Omental fat pad (tissue), 4 donors: ENCODE measurements around the gene AK2. TPM values are rescaled to one million over a fixed set of nuclear protein-coding genes. Genes with fewer than 3 reads are reported as not detected.

Source experiments
- ATAC-seq: fragments of 150-250 bp; one replicate; pipeline ENCODE4 v1.9.1; 2016; ENCODE audit warnings: mild to moderate bottlenecking, moderate library complexity; ENCODE audit not compliant: low FRiP score
- DNase-seq: peaks from one replicate; pipeline ENCODE4 v3.0.0-alpha.2; 2019; ENCODE audit warnings: low spot score
- total RNA-seq, 4 donors: library from RNA; depleted of rRNA; stranded (reverse); fragments of >200 nt; gene quantifications; one replicate each; pipeline ENCODE4 v1.1.0, GENCODE V29; 2016
- TF ChIP-seq, protein P1 (sequence below), 3 donors: fragments of 450-650 bp; IDR thresholded peaks; one replicate each; pipeline ENCODE4 v1.5.1; 2016 to 2017; ENCODE audit warnings: antibody characterized with exemption in 3 of 3, mild to moderate bottlenecking in 3 of 3, moderate library complexity in 2 of 3

AK2 gene
- total RNA-seq, 4 donors from 2014 or later, result 146 to 297 (median 161) TPM

DNA sequence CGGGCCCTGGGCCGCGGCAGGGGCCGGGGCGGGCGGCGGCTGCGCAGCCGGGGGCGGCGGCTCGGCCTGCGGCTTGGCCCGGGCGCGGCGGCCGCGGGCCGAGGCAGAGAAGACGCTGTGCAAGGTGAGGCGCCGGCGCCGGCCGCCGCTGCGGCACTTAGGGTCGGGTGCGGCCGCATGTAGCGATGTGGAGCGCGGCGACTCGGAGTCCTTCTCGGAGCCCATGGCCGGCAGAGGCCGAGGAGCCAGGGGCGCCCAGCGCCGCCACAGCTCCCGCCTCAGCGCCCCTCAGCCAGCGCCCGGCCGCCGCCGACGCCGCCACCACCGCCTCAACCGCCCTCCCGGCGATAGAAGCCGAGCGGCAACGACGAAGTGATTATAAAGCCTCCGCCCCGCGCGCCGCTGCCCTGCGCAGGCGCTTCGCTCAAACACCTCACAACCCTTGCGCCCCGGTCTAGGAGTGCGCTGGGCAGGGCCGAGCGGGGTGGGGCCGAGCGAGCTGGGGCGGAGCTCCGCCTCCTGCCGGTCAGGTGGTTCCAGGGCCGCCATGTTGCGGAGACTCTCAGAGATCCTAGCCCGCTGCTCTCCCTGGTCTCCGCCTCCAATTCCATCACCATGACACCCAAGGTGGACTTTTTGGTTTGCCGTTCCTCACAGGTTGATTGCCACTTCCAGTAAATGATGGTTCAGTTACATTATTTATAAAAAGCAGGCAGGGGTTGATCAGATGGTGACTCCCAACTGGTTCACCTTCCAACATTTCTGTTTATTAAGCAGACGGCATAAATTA is 72.0 kb downstream of the AK2 start, which contains the start of gene RNF19B:
TSS of gene RNF19B (minus strand) at position 349 of the 790 bp plus-strand sequence. CDS start at position 225, 124 bp downstream.
- DNase-seq (peak; percentile 66), ATAC-seq (peak; percentile 94)
- TF ChIP-seq, protein P1, sequence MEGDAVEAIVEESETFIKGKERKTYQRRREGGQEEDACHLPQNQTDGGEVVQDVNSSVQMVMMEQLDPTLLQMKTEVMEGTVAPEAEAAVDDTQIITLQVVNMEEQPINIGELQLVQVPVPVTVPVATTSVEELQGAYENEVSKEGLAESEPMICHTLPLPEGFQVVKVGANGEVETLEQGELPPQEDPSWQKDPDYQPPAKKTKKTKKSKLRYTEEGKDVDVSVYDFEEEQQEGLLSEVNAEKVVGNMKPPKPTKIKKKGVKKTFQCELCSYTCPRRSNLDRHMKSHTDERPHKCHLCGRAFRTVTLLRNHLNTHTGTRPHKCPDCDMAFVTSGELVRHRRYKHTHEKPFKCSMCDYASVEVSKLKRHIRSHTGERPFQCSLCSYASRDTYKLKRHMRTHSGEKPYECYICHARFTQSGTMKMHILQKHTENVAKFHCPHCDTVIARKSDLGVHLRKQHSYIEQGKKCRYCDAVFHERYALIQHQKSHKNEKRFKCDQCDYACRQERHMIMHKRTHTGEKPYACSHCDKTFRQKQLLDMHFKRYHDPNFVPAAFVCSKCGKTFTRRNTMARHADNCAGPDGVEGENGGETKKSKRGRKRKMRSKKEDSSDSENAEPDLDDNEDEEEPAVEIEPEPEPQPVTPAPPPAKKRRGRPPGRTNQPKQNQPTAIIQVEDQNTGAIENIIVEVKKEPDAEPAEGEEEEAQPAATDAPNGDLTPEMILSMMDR (IDR thresholded peaks at IDR 0.05), result no peak

DNA sequence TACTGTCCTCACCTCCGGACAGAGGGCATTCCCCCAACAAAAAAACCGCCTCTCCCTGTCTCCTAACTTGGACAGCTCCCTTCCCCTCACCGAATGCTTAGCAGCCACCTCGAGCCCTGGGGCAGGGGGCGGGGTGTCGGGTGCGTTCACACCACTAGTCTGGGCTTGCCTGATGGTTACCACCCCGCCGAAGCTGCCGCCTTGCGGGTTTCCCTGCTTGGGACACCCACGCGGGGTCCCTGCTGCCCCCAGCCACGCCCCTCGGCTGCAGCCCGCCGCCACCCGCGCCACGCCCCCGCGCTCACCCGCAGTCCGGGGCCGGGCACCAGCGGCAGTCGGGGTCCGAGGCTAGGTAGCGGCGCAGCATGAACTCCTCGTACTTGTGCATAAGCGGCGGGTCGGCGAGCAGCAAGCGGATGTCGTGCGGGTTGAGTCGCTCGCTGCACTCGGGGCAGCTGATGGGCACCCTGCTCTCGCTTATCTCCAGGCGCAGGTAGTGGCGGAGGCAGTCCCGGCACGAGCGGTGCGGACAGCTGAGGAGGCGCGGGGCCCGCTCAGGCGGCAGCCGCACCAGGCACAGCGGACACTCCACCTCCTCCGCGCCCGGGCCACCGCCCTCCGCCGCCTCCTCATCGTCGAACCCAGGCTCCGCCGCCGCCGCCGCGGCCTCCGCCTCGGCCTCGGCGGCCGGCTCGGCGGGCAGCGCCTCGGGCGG is 72.8 kb downstream of the AK2 start:
- TF ChIP-seq, protein P1 (IDR thresholded peaks at IDR 0.05), result no peak
- ATAC-seq (peak; percentile 24), DNase-seq (no peak)

DNA sequence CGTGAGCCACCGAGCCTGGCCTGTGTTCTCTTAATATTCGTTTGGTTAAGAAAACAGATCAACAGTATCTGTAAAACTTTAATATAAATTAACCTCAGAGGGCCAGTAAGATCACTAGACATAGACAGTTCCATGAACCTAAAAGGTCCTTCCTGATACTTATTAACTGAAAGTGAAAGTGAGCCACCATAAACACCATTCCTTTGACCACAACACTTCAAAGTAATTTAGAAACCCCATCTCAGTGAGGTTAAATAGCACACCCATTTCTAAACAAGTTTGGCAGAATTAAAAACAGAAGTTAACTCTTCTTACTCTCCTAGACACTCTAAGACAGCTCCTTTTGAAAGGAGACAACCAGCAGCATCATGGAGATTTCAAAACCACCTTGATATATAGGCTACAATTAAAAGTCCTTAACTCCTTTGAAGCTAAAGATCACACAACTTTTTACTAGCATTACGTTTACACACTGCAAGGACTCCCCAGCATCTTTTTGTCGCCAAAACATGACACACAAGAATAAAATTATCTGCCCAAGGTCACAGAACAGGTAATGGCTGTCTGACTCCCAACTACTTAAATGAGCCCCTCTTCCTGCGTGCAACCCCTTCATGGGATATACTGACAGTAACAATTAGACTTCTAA is 74.3 kb downstream of the AK2 start:
- ATAC-seq, result no peak
- TF ChIP-seq, protein P1 (IDR thresholded peaks at IDR 0.05), result no peak
- no peak for DNase-seq

DNA sequence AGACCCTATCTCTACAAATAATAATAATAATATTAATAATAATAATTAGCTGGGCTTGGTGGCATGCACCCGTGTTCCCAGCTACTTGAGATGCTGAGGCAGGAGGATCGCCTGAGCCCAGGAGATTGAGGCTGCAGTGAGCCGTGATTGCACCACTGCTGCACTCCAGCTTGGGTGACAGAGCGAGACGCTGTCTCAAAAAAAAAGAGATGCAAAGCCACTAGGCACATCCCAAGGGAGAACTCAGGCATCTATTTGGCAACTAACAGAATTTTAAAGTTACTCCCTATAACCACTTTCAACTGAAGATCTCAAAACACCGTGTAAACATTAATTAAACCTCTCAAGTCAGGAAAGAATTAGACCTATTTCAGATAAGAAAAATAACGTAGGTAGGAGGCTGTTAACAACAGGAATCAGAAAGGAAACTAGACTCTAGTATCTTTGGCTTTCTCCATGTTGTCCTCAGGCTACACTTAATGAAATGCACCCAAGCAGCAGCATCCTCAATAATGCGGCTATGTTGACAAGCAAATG is 75.8 kb downstream of the AK2 start:
- no peak for ATAC-seq
- TF ChIP-seq, protein P1 (IDR thresholded peaks at IDR 0.05), result no peak

DNA sequence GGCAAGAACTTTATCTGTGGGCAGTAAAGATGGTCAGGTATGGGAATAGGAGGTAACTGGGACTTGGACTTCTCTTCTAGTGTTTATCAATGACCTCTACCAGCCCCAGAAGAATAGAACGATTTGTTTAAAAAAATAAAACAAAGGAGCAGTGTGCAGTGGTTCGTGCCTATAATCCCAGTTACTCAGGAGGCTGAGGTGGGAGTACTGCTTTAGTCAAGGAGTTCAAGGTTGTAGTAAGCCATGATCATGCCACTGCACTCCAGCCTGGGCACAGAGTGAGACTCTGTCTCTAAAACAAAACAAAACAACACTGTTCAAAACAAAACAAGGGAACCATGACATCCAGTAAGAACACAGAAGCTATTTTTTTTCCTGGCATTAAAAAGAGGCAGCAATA is 76.3 kb downstream of the AK2 start:
- no peak for DNase-seq
- TF ChIP-seq, protein P1 (IDR thresholded peaks at IDR 0.05), result no peak
- no peak for ATAC-seq

More for the DNA sequence above, 75.8 kb downstream of the AK2 start:
- no peak for DNase-seq

DNA sequence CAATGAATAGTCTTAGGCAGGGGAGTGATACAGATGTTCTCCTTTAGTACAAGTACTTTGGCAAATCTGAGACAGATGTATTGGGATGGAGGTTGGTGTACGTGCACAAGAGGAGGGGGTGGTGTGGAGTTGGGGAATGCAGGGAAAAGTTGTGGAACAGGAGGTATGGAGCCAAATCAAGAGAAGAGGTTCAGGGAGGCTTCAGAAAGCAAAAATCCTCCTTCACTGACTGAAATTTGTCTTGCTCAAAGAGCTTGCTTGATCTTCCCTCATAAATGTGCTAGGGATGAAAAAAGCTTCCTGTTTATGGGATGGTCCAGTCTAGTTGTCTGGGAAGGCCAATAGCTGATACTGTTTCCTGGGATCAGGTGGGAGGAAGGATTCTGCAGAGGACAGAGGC is 77.9 kb downstream of the AK2 start:
- ATAC-seq (no peak), DNase-seq (no peak)
- TF ChIP-seq, protein P1 (IDR thresholded peaks at IDR 0.05), result no peak

Other genes with a start within 250 kb of the AK2 start
- 100 to 1,000 TPM in 1 of 4 donors, 10 to 100 TPM in 3; 59.1 to 124 (median 62.6) TPM for gene YARS1, start 219.5 kb downstream of the AK2 start, total RNA-seq
- 10 to 100 TPM; 20.4 to 47.6 (median 28.4) TPM for gene S100PBP, start 219.2 kb downstream of the AK2 start, total RNA-seq
- 1 to 10 TPM in 3 of 4 donors, under 1 TPM in 1; 0.48 to 3.0 (median 1.6) TPM for gene FNDC5, start 166.0 kb downstream of the AK2 start, total RNA-seq
- gene HPCA, start 150.4 kb downstream of the AK2 start, total RNA-seq, result 1 to 10 TPM in 1 of 4 donors, not detected in 3; 1.2 TPM
- gene TMEM54, start 135.5 kb downstream of the AK2 start, total RNA-seq, result 10 to 100 TPM; 16.2 to 70.1 (median 26.4) TPM
- gene RNF19B, start 72.1 kb downstream of the AK2 start, total RNA-seq, result 10 to 100 TPM; 15.0 to 38.8 (median 29.2) TPM
- gene AZIN2, start 44.3 kb upstream of the AK2 start, total RNA-seq, result 1 to 10 TPM; 1.8 to 5.3 (median 3.5) TPM
- 1 to 10 TPM; 2.7 to 6.3 (median 3.6) TPM for gene TRIM62, start 145.2 kb upstream of the AK2 start, total RNA-seq
- 10 to 100 TPM; 10.4 to 13.9 (median 11.2) TPM for gene ZNF362, start 219.6 kb upstream of the AK2 start, total RNA-seq